ENCODE data around the gene CT55. TPM values are rescaled to one million over a fixed set of nuclear protein-coding genes. Genes with fewer than 3 reads are reported as not detected.

The CT55 gene
- total and polyA plus RNA-seq, 2 of the 4 experiments (the other 2 are of a cell fraction), result not detected

GRCh38 chrX:135200297-135200696 is 29.1 kb upstream of the CT55 start:
- CTCF ChIA-PET, result no interaction called here
- Histone ChIP-seq H2AFZ (replicated peaks; ENCODE audit: low read length, poor library complexity) (no peak overlapping the region), H3K9me1 (ENCODE audit: insufficient read depth, low read length) (no peaks in the 10 kb centered on the region), H3K56ac (ENCODE audit: extremely low read depth, insufficient read depth, low read length) (no peak overlapping the region), H4K20me1 (ENCODE audit: insufficient read depth, low read length) (no peaks in the 10 kb centered on the region), H2BK20ac (ENCODE audit: low read depth, low read length) (no peak overlapping the region), H3K9me3 (ENCODE audit: control insufficient read depth, insufficient read depth, low read length) (no peaks in the 10 kb centered on the region), H3K23ac (ENCODE audit: low read depth, low read length) (no peak overlapping the region), H3K27me3 (ENCODE audit: control insufficient read depth, insufficient read depth, low read length) (peaks cover 1% of the 10 kb centered on the region; the same call in 1 of the 2 replicates), H2BK15ac (ENCODE audit: low read depth, low read length) (no peak overlapping the region), H3K4ac (ENCODE audit: low read depth, low read length) (no peak overlapping the region), H4K5ac (ENCODE audit: low read depth, low read length) (no peak overlapping the region), H2BK120ac (ENCODE audit: low read depth, low read length) (no peak overlapping the region), H3K18ac (ENCODE audit: low read depth, low read length) (no peak overlapping the region), H4K8ac (ENCODE audit: low read depth in 2 of 2, low read length in 2 of 2) (no peak overlapping the region), H2AK9ac (replicated peaks; ENCODE audit: low read depth, low read length, poor library complexity) (no peak overlapping the region), H3K4me3 (ENCODE audit: insufficient read depth, low read depth, low read length) (no peak overlapping the region), H3K4me2 (ENCODE audit: low read depth, low read length) (no peak overlapping the region), H4K91ac (ENCODE audit: insufficient read depth, low read depth, low read length) (no peak overlapping the region), H2BK5ac (ENCODE audit: low read depth, low read length, poor library complexity, severe bottlenecking) (no peak overlapping the region), H3K79me1 (ENCODE audit: low read depth in 1 of 2, low read length in 2 of 2) (no peaks in the 10 kb centered on the region), H3K27ac (ENCODE audit: insufficient read depth, low read length) (no peak overlapping the region), H3K9ac (ENCODE audit: low read depth, low read length) (no peak overlapping the region), H3K36me3 (ENCODE audit: control insufficient read depth, insufficient read depth, low read length) (no peaks in the 10 kb centered on the region), H2AK5ac (ENCODE audit: low read depth, low read length) (no peak overlapping the region), H3K4me1 (ENCODE audit: control insufficient read depth, insufficient read depth, low read length) (no peaks in the 10 kb centered on the region), H3K14ac (replicated peaks; ENCODE audit: low read depth, low read length) (no peak overlapping the region)
- WGBS, 2 experiments (ENCODE audit: extremely low coverage in 2 of 2, insufficient read length in 1 of 2), result no CpG with 5 or more reads among the region's 4 CpGs
- in situ Hi-C loops (cut with MboI; ENCODE audit: low sequenced_read_pairs), result no loop called here
- no TSS peak for BruUV-seq (replicated peaks)
- POLR2A ChIA-PET (ENCODE audit: unreplicated experiment), result no interaction called here
- intact Hi-C loops (cut with micrococcal nuclease), result no loop called here
- dilution Hi-C loops (cut with HindIII; ENCODE audit: low sequenced_read_pairs, unreplicated experiment), result no loop called here
- no peak for ATAC-seq (ENCODE audit: low read depth)
- no peak for TF ChIP-seq POLR2A (IDR thresholded peaks at IDR 0.05; ENCODE audit: low read depth, low read length)
- no peak for TF ChIP-seq FOS (IDR thresholded peaks at IDR 0.05; ENCODE audit: low read depth, low read length)
- TF ChIP-seq MXI1 (IDR thresholded peaks at IDR 0.05; ENCODE audit: borderline replicate concordance, low read depth, low read length), result no peak
- DNase-seq, result no peak

All from IMR-90 (cell line).